ENCODE measurements around the gene CACFD1. TPM values are rescaled to one million over a fixed set of nuclear protein-coding genes. Genes with fewer than 3 reads are reported as not detected.

Gene CACFD1
- total RNA-seq, 1 experiment from 2014 or later = 22.5 TPM

DNA sequence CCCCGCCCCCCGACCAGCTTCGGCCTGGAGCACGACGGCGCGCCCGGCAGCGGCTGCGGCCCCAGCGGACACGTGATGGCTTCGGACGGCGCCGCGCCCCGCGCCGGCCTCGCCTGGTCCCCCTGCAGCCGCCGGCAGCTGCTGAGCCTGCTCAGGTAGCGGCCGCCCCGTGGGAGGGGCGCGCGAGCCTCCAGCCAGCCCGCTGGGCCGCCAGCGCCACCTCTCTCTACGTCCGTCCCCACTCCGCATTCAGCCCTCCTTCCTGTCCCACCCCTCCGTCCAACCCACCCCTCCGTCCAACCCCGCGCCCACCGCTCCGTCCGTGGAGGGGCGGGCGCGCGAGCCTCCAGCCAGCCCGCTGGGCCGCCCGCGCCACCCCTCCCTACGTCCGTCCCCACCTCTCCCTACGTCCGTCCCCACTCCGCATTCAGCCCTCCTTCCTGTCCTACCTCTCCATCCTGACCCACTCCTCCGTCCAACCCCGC, 31.1 kb upstream of the CACFD1 start (continued):
- TF ChIP-seq TEAD4 (CRISPR knock-in tag; IDR thresholded peaks at IDR 0.05) = no peak
- TF ChIP-seq PRDM15 (CRISPR knock-in tag; IDR thresholded peaks at IDR 0.05) = no peak
- no peak for TF ChIP-seq ZNF281 (CRISPR knock-in tag; IDR thresholded peaks at IDR 0.05)
- TF ChIP-seq NR3C1 (CRISPR knock-in tag; conservative IDR thresholded peaks at IDR 0.05; ENCODE audit: low read depth) = no peak
- TF ChIP-seq, protein P1, sequence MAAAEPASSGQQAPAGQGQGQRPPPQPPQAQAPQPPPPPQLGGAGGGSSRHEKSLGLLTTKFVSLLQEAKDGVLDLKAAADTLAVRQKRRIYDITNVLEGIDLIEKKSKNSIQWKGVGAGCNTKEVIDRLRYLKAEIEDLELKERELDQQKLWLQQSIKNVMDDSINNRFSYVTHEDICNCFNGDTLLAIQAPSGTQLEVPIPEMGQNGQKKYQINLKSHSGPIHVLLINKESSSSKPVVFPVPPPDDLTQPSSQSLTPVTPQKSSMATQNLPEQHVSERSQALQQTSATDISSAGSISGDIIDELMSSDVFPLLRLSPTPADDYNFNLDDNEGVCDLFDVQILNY (CRISPR knock-in tag; IDR thresholded peaks at IDR 0.05) = peak; percentile 51; the same call in 1 of the 2 replicates
- no peak for TF ChIP-seq ATF6 (CRISPR knock-in tag; IDR thresholded peaks at IDR 0.05)
- TF ChIP-seq SMAD3 (CRISPR knock-in tag; IDR thresholded peaks at IDR 0.05; ENCODE audit: borderline replicate concordance) = no peak
- no peak; the same call in 1 of the 2 replicates for TF ChIP-seq MAX (CRISPR knock-in tag; IDR thresholded peaks at IDR 0.05)
- no peak for TF ChIP-seq GABPB1 (CRISPR knock-in tag; IDR thresholded peaks at IDR 0.05)

DNA sequence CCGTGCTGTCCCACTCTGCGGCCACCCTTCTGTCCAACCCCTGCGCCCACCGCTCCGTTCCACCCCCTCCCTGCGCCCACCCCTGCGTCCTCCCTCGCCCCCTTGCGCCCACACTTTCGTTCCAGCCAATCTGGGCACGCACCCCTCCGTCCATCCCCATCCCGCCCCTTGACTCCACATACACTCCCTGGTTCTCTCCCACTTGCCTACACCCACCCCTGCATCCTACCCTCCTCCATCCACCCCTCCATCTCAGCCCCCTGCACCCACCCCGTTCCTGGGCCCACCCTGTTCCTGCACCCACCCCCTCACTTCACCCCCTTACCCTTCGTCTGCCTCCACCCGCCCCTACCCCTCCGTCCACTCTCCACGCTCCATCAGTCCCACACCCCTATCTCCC, 30.6 kb upstream of the CACFD1 start:
- CTCF ChIA-PET = interaction anchor here (1.0 to 1.6 kb wide), 2 partner anchors 31 to 243 kb away, joined by 3 to 7 read pairs; partner anchors contain the start of gene CACFD1
- peak; percentile 62 for DNase-seq (ENCODE audit: low spot score)
- peaks cover 8% of the 10 kb centered on the region for H3K9me3 Mint-ChIP-seq

More for the DNA sequence above, 30.6 kb upstream of the CACFD1 start:
- POLR2A ChIA-PET = interaction anchor here (0.6 to 0.7 kb wide), 2 partner anchors 12 to 1229 kb away, joined by 3 read pairs; no protein-coding TSS in a partner anchor
- Mint-ChIP-seq H3K4me3 (peak overlapping the region; percentile 66), H3K27me3 (ENCODE audit: low read depth) (peaks cover 20% of the 10 kb centered on the region), H3K36me3 (peaks cover 10% of the 10 kb centered on the region), H3K27ac (no peak overlapping the region), H3K4me1 (peaks cover 3% of the 10 kb centered on the region; the same call in 1 of the 2 replicates)
- no peak for TF ChIP-seq ELF4 (CRISPR knock-in tag; IDR thresholded peaks at IDR 0.05; ENCODE audit: low read depth)
- TF ChIP-seq OVOL2 (CRISPR knock-in tag; IDR thresholded peaks at IDR 0.05; ENCODE audit: borderline replicate concordance) = no peak
- no peak for TF ChIP-seq EMX1 (CRISPR knock-in tag; IDR thresholded peaks at IDR 0.05)
- peak; percentile 35; the same call in 1 of the 2 replicates for TF ChIP-seq PRDM15 (CRISPR knock-in tag; IDR thresholded peaks at IDR 0.05)
- no peak for TF ChIP-seq TEAD1 (CRISPR knock-in tag; IDR thresholded peaks at IDR 0.05)
- ATAC-seq = peak; percentile 38

All from WTC11 (cell line).